Measurements from ENCODE around the gene MPV17L2.

Gene MPV17L2

GRCh38 chr19:18219911-18220631 is 27.1 kb downstream of the MPV17L2 start:
- no peak for DNase-seq

GRCh38 chr19:18220632-18221275 is 27.7 kb downstream of the MPV17L2 start:
- DNase-seq: no peak

GRCh38 chr19:18221815-18222725 is 29.1 kb downstream of the MPV17L2 start:
- no peak for DNase-seq

- DNase-seq: peak; percentile 35
Measured at GRCh38 chr19:18223860-18224524, 31.0 kb downstream of the MPV17L2 start.

GRCh38 chr19:18224525-18225354 is 31.7 kb downstream of the MPV17L2 start:
- DNase-seq: peak; percentile 83

GRCh38 chr19:18225355-18225701 is 32.3 kb downstream of the MPV17L2 start:
- no peak for DNase-seq

- no peak for DNase-seq
Measured at GRCh38 chr19:18225702-18226468, 32.9 kb downstream of the MPV17L2 start, which contains the start of gene PDE4C. TSS of gene PDE4C (minus strand) at chr19:18226438. CDS start at chr19:18226415, 23 bp downstream.

GRCh38 chr19:18226956-18227780 is 34.1 kb downstream of the MPV17L2 start:
- no peak for DNase-seq

- no peak for DNase-seq
Measured at GRCh38 chr19:18227781-18228271, 34.8 kb downstream of the MPV17L2 start.

- DNase-seq: no peak
Measured at GRCh38 chr19:18229474-18229873, 36.5 kb downstream of the MPV17L2 start.

GRCh38 chr19:18229915-18230314 is 36.9 kb downstream of the MPV17L2 start:
- no peak for DNase-seq

GRCh38 chr19:18230941-18231734 is 38.1 kb downstream of the MPV17L2 start:
- no peak for DNase-seq

- DNase-seq: no peak
Measured at GRCh38 chr19:18231775-18232174, 38.8 kb downstream of the MPV17L2 start.

- DNase-seq: no peak
Measured at GRCh38 chr19:18232540-18233223, 39.7 kb downstream of the MPV17L2 start.

GRCh38 chr19:18233224-18233825 is 40.3 kb downstream of the MPV17L2 start:
- peak; percentile 57 for DNase-seq

GRCh38 chr19:18234194-18234593 is 41.2 kb downstream of the MPV17L2 start:
- no peak for DNase-seq

GRCh38 chr19:18239303-18239702 is 46.3 kb downstream of the MPV17L2 start:
- DNase-seq: no peak

- no peak for DNase-seq
Measured at GRCh38 chr19:18245297-18245696, 52.3 kb downstream of the MPV17L2 start.

Measured in activated T-cell treated with anti-CD3 and anti-CD28 coated beads, Interleukin-2, amount 50 U/mL, for 1 hour (primary cell).